SJSA1 (cell line): ENCODE data around the gene SCYL3. TPM values are rescaled to one million over a fixed set of nuclear protein-coding genes. Genes with fewer than 3 reads are reported as not detected.
"Not testable (repeated sequence)": the region's sequence is repeated elsewhere in the genome, so short reads cannot be mapped to it uniquely, and the experiment has no call there.

Source experiments
- DNase-seq, 2 experiments: peaks; one replicate each; pipeline ENCODE4 v3.0.0-alpha.2; 2015 to 2020; ENCODE audit warnings: low spot score in 2 of 2, low read depth in 1 of 2
- H3K27ac ChIP-seq: fragments of 250-450 bp; sonication (Bioruptor Pico); 2 replicates; pipeline ENCODE4 v1.5.1; 2020; ENCODE audit warnings: mild to moderate bottlenecking, moderate library complexity
- H3K27me3 ChIP-seq: fragments of 250-450 bp; sonication (Bioruptor Pico); replicated peaks from 2 replicates; pipeline ENCODE4 v1.5.1; 2020; ENCODE audit warnings: mild to moderate bottlenecking, moderate library complexity
- H3K36me3 ChIP-seq: fragments of 250-450 bp; sonication (Bioruptor Pico); 2 replicates; pipeline ENCODE4 v1.5.1; 2020; ENCODE audit warnings: mild to moderate bottlenecking
- H3K4me1 ChIP-seq: fragments of 250-450 bp; sonication (Bioruptor Pico); replicated peaks from 2 replicates; pipeline ENCODE4 v1.6.1; 2021; ENCODE audit warnings: mild to moderate bottlenecking
- H3K4me3 ChIP-seq: fragments of 250-450 bp; sonication (Bioruptor Pico); 2 replicates; pipeline ENCODE4 v1.5.1; 2020; ENCODE audit warnings: mild to moderate bottlenecking
- H3K9me3 ChIP-seq: fragments of 250-450 bp; sonication (Bioruptor Pico); replicated peaks from 2 replicates; pipeline ENCODE4 v1.5.1; 2020; ENCODE audit warnings: mild to moderate bottlenecking
- total RNA-seq: library from RNA; depleted of rRNA; stranded (reverse); fragments of >200 nt; shearing (Covaris generic); gene quantifications from 2 replicates; pipeline ENCODE4 v1.2.3, GENCODE V29; 2014

SCYL3 gene
- total RNA-seq, 1 experiment from 2014 or later: 7.5 TPM

- H3K4me3 ChIP-seq, H3K27ac ChIP-seq, H3K36me3 ChIP-seq, H3K4me1 ChIP-seq, DNase-seq, H3K27me3 ChIP-seq, H3K9me3 ChIP-seq: not testable (repeated sequence)
Measured at GRCh38 chr1:169918220-169918619, 24.5 kb upstream of the SCYL3 start.

- Histone ChIP-seq H3K27ac (no peak overlapping the region), H3K4me1 (no peaks in the 10 kb centered on the region), H3K4me3 (no peak overlapping the region), H3K9me3 (no peaks in the 10 kb centered on the region), H3K27me3 (no peaks in the 10 kb centered on the region), H3K36me3 (no peaks in the 10 kb centered on the region)
- no peak for DNase-seq
Measured at GRCh38 chr1:169915150-169915549, 21.5 kb upstream of the SCYL3 start.

- H3K27ac ChIP-seq: no peak overlapping the region
- no peak overlapping the region for H3K4me3 ChIP-seq
- H3K4me1 ChIP-seq: no peaks in the 10 kb centered on the region
- no peaks in the 10 kb centered on the region for H3K9me3 ChIP-seq
- no peaks in the 10 kb centered on the region for H3K27me3 ChIP-seq
- DNase-seq: no peak
- H3K36me3 ChIP-seq: no peaks in the 10 kb centered on the region
Measured at GRCh38 chr1:169914531-169914930, 20.8 kb upstream of the SCYL3 start.

- no peaks in the 10 kb centered on the region for H3K9me3 ChIP-seq
- H3K27ac ChIP-seq: no peak overlapping the region
- H3K4me1 ChIP-seq: no peaks in the 10 kb centered on the region
- no peaks in the 10 kb centered on the region for H3K27me3 ChIP-seq
- H3K4me3 ChIP-seq: no peak overlapping the region
- no peaks in the 10 kb centered on the region for H3K36me3 ChIP-seq
- no peak for DNase-seq
Measured at GRCh38 chr1:169909499-169909898, 15.8 kb upstream of the SCYL3 start.

GRCh38 chr1:169906938-169907337 lies 13.2 kb upstream of the SCYL3 start:
- Histone ChIP-seq H3K4me3 (no peak overlapping the region), H3K27ac (no peak overlapping the region), H3K27me3 (no peaks in the 10 kb centered on the region; the same call in 1 of the 2 replicates), H3K9me3 (no peaks in the 10 kb centered on the region), H3K4me1 (no peaks in the 10 kb centered on the region), H3K36me3 (no peaks in the 10 kb centered on the region)
- no peak for DNase-seq

GRCh38 chr1:169904834-169905233 lies 11.1 kb upstream of the SCYL3 start:
- H3K4me3 ChIP-seq: no peak overlapping the region
- H3K36me3 ChIP-seq: no peaks in the 10 kb centered on the region
- peaks cover 2% of the 10 kb centered on the region; the same call in 1 of the 2 replicates for H3K27me3 ChIP-seq
- no peak for DNase-seq
- H3K9me3 ChIP-seq: no peaks in the 10 kb centered on the region
- H3K4me1 ChIP-seq: no peaks in the 10 kb centered on the region
- no peak overlapping the region for H3K27ac ChIP-seq

GRCh38 chr1:169902751-169903150 lies 9.1 kb upstream of the SCYL3 start:
- Histone ChIP-seq H3K27me3 (peaks cover 8% of the 10 kb centered on the region), H3K9me3 (no peaks in the 10 kb centered on the region), H3K4me3 (no peak overlapping the region), H3K27ac (no peak overlapping the region), H3K36me3 (no peaks in the 10 kb centered on the region), H3K4me1 (no peaks in the 10 kb centered on the region)
- DNase-seq: no peak

- no peak overlapping the region for H3K27ac ChIP-seq
- H3K4me3 ChIP-seq: no peak overlapping the region
- H3K27me3 ChIP-seq: peaks cover 8% of the 10 kb centered on the region
- no peaks in the 10 kb centered on the region for H3K4me1 ChIP-seq
- DNase-seq: no peak
- H3K9me3 ChIP-seq: no peaks in the 10 kb centered on the region
- no peaks in the 10 kb centered on the region for H3K36me3 ChIP-seq
Measured at GRCh38 chr1:169901115-169901514, 7.4 kb upstream of the SCYL3 start.

- no peak overlapping the region for H3K27ac ChIP-seq
- H3K27me3 ChIP-seq: peaks cover 8% of the 10 kb centered on the region
- H3K4me3 ChIP-seq: no peak overlapping the region
- no peaks in the 10 kb centered on the region for H3K4me1 ChIP-seq
- H3K9me3 ChIP-seq: no peaks in the 10 kb centered on the region
- H3K36me3 ChIP-seq: no peaks in the 10 kb centered on the region
- DNase-seq: no peak
Measured at GRCh38 chr1:169900571-169900970, 6.9 kb upstream of the SCYL3 start.

GRCh38 chr1:169899519-169900217 lies 6.0 kb upstream of the SCYL3 start:
- Histone ChIP-seq H3K36me3 (no peaks in the 10 kb centered on the region), H3K4me3 (no peak overlapping the region), H3K9me3 (no peaks in the 10 kb centered on the region), H3K4me1 (peaks cover under 1% of the 10 kb centered on the region; the same call in 1 of the 2 replicates), H3K27me3 (peaks cover 8% of the 10 kb centered on the region), H3K27ac (no peak overlapping the region)
- DNase-seq: no peak

- H3K4me1 ChIP-seq: peaks cover 14% of the 10 kb centered on the region
- DNase-seq: no peak
- H3K36me3 ChIP-seq: peaks cover 4% of the 10 kb centered on the region
- H3K27me3 ChIP-seq: peaks cover 8% of the 10 kb centered on the region; the same call in 1 of the 2 replicates
- no peak overlapping the region for H3K4me3 ChIP-seq
- no peaks in the 10 kb centered on the region for H3K9me3 ChIP-seq
- no peak overlapping the region for H3K27ac ChIP-seq
Measured at GRCh38 chr1:169896013-169896412, 2.3 kb upstream of the SCYL3 start.

- peak overlapping the region; percentile 100 for H3K27ac ChIP-seq
- DNase-seq: no peak
- peaks cover 19% of the 10 kb centered on the region for H3K4me1 ChIP-seq
- H3K4me3 ChIP-seq: peak overlapping the region; percentile 96
- H3K27me3 ChIP-seq: peaks cover 5% of the 10 kb centered on the region; the same call in 1 of the 2 replicates
- peaks cover 4% of the 10 kb centered on the region for H3K36me3 ChIP-seq
- H3K9me3 ChIP-seq: no peaks in the 10 kb centered on the region
Measured at GRCh38 chr1:169894424-169895145, 889 bp upstream of the SCYL3 start.

- Histone ChIP-seq H3K4me3 (peak overlapping the region; percentile 96), H3K4me1 (peaks cover 19% of the 10 kb centered on the region)
- peak in 1 of 2 experiments; percentile 66 for DNase-seq
Measured at GRCh38 chr1:169892927-169893644, 610 bp downstream of the SCYL3 start.

More at GRCh38 chr1:169892927-169893644, 610 bp downstream of the SCYL3 start:
- H3K27me3 ChIP-seq: no peaks in the 10 kb centered on the region
- peaks cover 11% of the 10 kb centered on the region for H3K36me3 ChIP-seq
- peak overlapping the region; percentile 100 for H3K27ac ChIP-seq
- H3K9me3 ChIP-seq: no peaks in the 10 kb centered on the region
